Measurements from ENCODE around the gene PEAK1.

DNA sequence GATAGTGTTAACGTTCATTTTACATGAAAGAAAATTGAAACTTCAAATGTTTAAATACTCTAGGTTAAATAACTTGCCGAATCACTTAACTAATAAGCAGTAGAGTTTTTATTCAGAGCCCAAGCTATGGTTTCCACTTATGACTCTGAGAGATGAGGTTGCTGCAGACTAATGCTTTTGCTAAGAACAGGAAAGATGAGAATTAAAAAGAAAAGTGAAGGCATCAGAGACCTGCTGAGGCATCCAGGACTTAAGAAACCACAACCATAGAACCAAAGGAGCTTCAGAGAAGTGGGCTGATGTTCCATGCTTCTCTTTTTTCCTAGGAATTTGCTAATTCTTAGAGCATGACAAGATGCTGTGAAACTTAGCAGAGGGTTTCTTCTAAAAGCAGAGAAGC, 10.3 kb upstream of the PEAK1 start:
- no peak for TF ChIP-seq CTCF (IDR thresholded peaks at IDR 0.05)
- TF ChIP-seq POLR2A (IDR thresholded peaks at IDR 0.05), result no peak
- no peak for TF ChIP-seq POLR2AphosphoS5 (IDR thresholded peaks at IDR 0.05; ENCODE audit: insufficient read depth in 1 of 2, low read depth in 1 of 2)

Data from vagina (tissue), 2 donors.